WI38 (cell line): ENCODE data around the gene HGS.

Experiments
- H3K4me3 ChIP-seq: 2 replicates; pipeline ENCODE4 v1.5.1; 2011; ENCODE audit warnings: low read depth, mild to moderate bottlenecking, control low read depth, low read length
- TF ChIP-seq, protein P1 (sequence below): IDR thresholded peaks from 2 replicates; pipeline ENCODE4 v1.5.1; 2012; ENCODE audit warnings: low read depth, mild to moderate bottlenecking, control low read depth, low read length

HGS gene, protein sequence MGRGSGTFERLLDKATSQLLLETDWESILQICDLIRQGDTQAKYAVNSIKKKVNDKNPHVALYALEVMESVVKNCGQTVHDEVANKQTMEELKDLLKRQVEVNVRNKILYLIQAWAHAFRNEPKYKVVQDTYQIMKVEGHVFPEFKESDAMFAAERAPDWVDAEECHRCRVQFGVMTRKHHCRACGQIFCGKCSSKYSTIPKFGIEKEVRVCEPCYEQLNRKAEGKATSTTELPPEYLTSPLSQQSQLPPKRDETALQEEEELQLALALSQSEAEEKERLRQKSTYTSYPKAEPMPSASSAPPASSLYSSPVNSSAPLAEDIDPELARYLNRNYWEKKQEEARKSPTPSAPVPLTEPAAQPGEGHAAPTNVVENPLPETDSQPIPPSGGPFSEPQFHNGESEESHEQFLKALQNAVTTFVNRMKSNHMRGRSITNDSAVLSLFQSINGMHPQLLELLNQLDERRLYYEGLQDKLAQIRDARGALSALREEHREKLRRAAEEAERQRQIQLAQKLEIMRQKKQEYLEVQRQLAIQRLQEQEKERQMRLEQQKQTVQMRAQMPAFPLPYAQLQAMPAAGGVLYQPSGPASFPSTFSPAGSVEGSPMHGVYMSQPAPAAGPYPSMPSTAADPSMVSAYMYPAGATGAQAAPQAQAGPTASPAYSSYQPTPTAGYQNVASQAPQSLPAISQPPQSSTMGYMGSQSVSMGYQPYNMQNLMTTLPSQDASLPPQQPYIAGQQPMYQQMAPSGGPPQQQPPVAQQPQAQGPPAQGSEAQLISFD

DNA sequence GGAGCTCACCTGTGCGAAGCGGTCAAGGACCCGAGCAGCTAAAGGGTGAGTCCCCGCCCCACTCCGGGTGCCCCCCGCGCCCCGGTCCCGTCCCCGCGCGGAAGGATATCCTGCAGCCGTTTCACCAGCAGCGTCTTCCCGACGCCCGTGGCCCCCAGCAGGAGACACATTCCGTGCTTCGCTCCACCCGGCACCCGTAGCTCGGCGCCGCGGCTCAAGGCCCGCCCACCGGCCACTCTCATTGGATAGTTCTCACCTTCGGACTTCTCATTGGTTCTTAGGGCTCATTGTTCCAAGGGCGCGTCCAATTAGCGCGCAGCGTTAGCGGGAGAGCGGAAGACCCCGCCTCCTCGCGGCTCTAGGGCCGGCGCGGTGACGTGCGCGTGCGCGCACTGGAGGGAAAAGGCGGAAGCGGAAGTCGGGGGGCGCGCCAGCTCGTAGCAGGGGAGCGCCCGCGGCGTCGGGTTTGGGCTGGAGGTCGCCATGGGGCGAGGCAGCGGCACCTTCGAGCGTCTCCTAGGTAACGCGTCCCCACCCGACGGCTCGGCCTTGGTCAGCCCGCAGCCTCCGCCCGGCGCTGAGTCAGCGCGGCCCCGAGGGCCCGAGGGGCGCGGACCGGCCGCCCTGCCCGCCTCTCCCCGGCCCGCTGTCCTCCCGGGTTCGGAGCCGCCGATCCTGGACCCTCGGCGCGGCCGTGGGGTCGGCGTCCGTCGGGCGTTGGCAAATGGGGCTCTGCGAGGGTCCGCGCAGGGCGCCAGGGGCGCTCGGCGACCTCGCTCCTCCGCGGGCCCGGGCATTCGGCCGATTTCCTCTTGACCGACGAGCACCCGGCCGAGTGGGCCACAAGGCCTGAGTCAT lies at the start of gene HGS, which contains the start of gene ARL16:
Gene HGS, plus strand, starts transcription at position 428 of the 858 bp plus-strand sequence. Its CDS starts 56 bp downstream, at position 484.
Gene ARL16, minus strand, starts transcription at position 214 of the 858 bp plus-strand sequence. Its CDS starts 44 bp downstream, at position 170.
- H3K4me3 ChIP-seq = peak within 1 kb of the TSS; percentile 96
- TF ChIP-seq, protein P1, sequence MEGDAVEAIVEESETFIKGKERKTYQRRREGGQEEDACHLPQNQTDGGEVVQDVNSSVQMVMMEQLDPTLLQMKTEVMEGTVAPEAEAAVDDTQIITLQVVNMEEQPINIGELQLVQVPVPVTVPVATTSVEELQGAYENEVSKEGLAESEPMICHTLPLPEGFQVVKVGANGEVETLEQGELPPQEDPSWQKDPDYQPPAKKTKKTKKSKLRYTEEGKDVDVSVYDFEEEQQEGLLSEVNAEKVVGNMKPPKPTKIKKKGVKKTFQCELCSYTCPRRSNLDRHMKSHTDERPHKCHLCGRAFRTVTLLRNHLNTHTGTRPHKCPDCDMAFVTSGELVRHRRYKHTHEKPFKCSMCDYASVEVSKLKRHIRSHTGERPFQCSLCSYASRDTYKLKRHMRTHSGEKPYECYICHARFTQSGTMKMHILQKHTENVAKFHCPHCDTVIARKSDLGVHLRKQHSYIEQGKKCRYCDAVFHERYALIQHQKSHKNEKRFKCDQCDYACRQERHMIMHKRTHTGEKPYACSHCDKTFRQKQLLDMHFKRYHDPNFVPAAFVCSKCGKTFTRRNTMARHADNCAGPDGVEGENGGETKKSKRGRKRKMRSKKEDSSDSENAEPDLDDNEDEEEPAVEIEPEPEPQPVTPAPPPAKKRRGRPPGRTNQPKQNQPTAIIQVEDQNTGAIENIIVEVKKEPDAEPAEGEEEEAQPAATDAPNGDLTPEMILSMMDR = no peak

DNA sequence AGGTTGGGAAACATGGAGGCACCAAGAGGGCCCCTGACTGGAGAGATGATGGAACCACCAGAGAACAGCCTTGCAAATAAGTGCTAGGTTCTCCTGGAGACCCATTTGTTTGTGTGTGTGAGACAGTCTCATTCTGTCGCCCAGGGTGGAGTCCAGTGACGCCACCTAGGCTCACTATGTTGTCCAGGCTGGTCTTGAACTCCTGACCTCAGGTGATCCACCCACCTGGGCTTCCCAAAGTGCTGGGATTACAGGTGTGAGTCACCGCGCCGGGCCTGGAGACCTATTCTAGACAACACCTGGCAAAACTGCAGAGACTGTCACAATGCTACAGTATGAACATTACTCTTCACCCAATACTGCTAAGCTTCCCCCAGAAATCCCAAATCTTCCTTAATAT lies 48.4 kb upstream of the HGS start:
- TF ChIP-seq, protein P1 = no peak
- peak overlapping the region; percentile 79 for H3K4me3 ChIP-seq

DNA sequence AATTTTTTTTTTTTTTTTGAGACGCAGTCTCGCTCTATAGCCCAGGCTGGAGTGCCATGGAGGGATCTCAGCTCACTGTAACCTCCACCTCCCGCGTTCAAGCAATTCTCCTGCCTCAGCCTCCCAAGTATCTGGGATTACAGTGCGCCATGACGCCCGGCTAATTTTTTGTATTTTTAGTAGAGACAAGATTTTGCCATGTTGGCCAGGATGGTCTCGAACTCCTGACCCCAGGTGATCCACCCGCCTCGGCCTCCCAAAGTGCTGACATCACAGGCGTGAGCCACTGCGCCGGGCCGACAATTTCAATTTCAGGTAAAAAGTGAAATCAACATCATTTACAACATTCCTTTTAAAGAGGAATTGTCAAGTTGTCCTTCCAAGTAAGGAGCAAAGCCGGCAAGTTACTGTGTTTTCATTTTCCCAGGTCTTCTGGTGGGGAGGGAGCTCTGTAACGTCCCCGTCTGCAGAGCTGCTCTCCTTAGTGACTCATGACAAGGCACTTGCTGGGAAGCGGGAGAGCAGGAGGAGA lies 47.8 kb upstream of the HGS start:
- H3K4me3 ChIP-seq = peak overlapping the region; percentile 79
- TF ChIP-seq, protein P1 = no peak

DNA sequence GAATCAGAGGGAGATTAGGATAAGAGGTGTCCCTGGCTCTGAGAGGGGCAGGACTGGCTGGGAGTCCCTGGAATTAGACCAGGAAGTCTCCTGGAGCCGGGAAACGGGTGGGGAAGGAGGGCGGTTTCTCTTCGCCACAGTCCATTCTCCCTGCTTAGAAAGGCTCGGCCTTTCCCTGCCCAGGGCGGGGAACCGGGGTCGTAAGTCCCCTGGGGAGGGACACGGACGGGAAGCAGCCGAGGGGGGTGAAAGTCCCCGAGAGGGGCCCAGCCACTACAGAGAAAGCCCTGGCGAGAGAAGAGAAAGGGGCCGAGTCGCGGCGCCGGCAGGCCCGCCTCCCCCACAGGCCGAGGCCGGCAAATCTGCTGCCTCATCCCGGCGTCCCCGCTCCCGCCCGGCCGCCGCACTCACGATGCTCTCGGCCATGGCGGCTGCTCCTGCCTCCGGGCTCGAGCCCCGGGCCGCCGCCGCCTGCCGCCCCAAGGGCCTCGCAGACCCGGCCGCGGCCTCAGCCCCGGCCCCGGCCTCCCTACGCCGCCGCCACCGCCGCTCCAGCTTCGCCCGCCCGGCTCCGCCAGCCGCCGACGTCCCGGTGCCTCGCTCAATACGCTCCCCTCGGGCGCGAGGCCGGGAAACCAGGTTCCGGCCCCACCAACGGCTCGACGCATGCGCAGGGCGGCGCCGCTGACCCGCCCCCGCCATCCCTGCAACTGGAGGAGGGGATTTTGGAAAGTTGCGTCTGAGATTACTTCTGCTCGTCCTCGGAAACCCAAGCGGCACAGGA lies 47.1 kb upstream of the HGS start, which contains the start of the genes NPLOC4 and TSPAN10:
Gene NPLOC4, minus strand, starts transcription at position 608 of the 784 bp plus-strand sequence. Its CDS starts 182 bp downstream, at position 426.
Gene TSPAN10, plus strand, starts transcription at position 692 of the 784 bp plus-strand sequence. CDS start 5,217 bp downstream, outside the sequence.
- TF ChIP-seq, protein P1 = no peak

DNA sequence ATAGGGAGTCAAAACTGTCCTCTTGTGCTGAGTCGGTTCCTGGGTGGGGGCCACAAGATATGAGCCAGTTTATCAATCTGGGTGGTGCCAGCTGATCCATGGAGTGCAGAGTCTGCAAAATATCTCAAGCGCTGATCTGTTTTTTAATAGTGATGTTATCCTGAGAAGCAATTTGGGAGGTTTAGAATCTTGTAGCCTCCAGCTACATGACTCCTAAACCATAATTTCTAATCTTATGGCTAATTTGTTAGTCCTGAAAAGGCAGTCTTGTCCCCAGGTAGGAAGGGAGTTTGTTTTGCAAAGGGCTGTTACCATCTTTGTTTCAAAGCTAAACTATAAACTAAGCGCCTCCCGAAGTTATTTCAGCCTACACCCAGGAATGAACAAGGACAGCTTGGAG lies 45.1 kb upstream of the HGS start:
- H3K4me3 ChIP-seq = no peak overlapping the region
- TF ChIP-seq, protein P1 = no peak

More for the DNA sequence above, 47.1 kb upstream of the HGS start, which contains the start of the genes NPLOC4 and TSPAN10:
- H3K4me3 ChIP-seq = peak within 1 kb of the TSS; percentile 79

DNA sequence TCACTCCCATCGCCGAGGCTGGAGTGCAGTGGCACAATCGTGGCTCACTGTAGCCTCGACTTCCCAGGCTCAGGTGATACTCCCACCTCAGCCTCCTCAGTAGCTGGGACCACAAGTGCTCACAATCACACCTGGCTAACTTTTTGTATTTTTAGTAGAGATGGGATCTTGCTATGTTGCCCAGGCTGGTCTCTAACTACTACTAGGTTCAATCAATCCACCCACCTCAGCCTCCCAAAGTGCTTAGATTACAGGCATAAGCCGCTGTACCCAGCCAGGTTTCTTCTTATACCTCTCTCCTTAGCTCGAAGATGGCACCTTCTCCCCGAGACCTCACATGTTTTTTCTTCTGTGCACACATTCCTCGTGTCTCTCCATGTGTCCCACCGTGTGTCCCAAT lies 43.8 kb upstream of the HGS start:
- H3K4me3 ChIP-seq = no peak overlapping the region
- TF ChIP-seq, protein P1 = no peak
